Loucy (cell line): ENCODE data around the gene DUSP2.

Source experiments
- H2AFZ ChIP-seq: fragments of 200-600 bp; sonication (generic); 2 replicates; pipeline ENCODE4 v1.6.0; 2016; ENCODE audit warnings: antibody characterized with exemption, mild to moderate bottlenecking, low read length, moderate library complexity
- H3F3A ChIP-seq: fragments of 200-600 bp; 2 replicates; pipeline ENCODE4 v1.6.0; 2016; ENCODE audit warnings: antibody characterized with exemption, low read depth, mild to moderate bottlenecking
- H3K27me3 ChIP-seq: fragments of 200-600 bp; sonication (generic); 2 replicates; pipeline ENCODE4 v1.6.1; 2014; ENCODE audit warnings: low read length, mild to moderate bottlenecking; ENCODE audit not compliant: insufficient read depth, poor library complexity, severe bottlenecking
- H3K36me3 ChIP-seq: fragments of 200-600 bp; sonication (generic); 2 replicates; pipeline ENCODE4 v1.6.1; 2016; ENCODE audit warnings: low read length; ENCODE audit not compliant: insufficient read depth
- H3K4me1 ChIP-seq: fragments of 200-600 bp; sonication (generic); 2 replicates; pipeline ENCODE4 v1.5.1; 2014; ENCODE audit warnings: low read length, mild to moderate bottlenecking; ENCODE audit not compliant: insufficient read depth, poor library complexity, severe bottlenecking
- H3K4me2 ChIP-seq: fragments of 200-600 bp; sonication (generic); 2 replicates; pipeline ENCODE4 v1.6.0; 2014; ENCODE audit warnings: antibody characterized with exemption, low read length, low read depth, mild to moderate bottlenecking; ENCODE audit not compliant: poor library complexity, severe bottlenecking
- H3K4me3 ChIP-seq: fragments of 200-600 bp; sonication (generic); 2 replicates; pipeline ENCODE4 v1.5.1; 2014; ENCODE audit warnings: low read length, mild to moderate bottlenecking, mixed read lengths; ENCODE audit not compliant: poor library complexity, severe bottlenecking
- H3K79me2 ChIP-seq: fragments of 200-600 bp; sonication (generic); 2 replicates; pipeline ENCODE4 v1.6.1; 2014; ENCODE audit warnings: low read length; ENCODE audit not compliant: insufficient read depth
- H3K9ac ChIP-seq: fragments of 200-600 bp; sonication (generic); 2 replicates; pipeline ENCODE4 v1.6.0; 2014; ENCODE audit warnings: mild to moderate bottlenecking, low read depth, low read length, moderate library complexity; ENCODE audit not compliant: poor library complexity, severe bottlenecking
- H3K9me2 ChIP-seq: fragments of 200-600 bp; sonication (generic); replicated peaks from 2 replicates; pipeline ENCODE4 v1.6.1; 2016; ENCODE audit warnings: low read depth, low read length, mixed read lengths
- H3K9me3 ChIP-seq: fragments of 200-600 bp; sonication (generic); 2 replicates; pipeline ENCODE4 v1.6.1; 2014; ENCODE audit warnings: mild to moderate bottlenecking, antibody characterized with exemption, low read length, low read depth; ENCODE audit not compliant: insufficient read depth
- H4K20me1 ChIP-seq: fragments of 200-600 bp; sonication (generic); 2 replicates; pipeline ENCODE4 v1.6.0; 2014; ENCODE audit warnings: antibody characterized with exemption, low read length, mild to moderate bottlenecking; ENCODE audit not compliant: insufficient read depth, poor library complexity, severe bottlenecking
- CTCF ChIP-seq: fragments of 200-600 bp; sonication (generic); conservative IDR thresholded peaks from 2 replicates; pipeline ENCODE4 v1.5.1; 2014; ENCODE audit warnings: mild to moderate bottlenecking, antibody characterized with exemption, low read length
- EZH2phosphoT487 ChIP-seq: fragments of 200-600 bp; IDR thresholded peaks from 2 replicates; pipeline ENCODE4 v1.6.1; 2018; ENCODE audit warnings: antibody characterized with exemption, mild to moderate bottlenecking, moderate library complexity, borderline replicate concordance

DUSP2 gene

DNA sequence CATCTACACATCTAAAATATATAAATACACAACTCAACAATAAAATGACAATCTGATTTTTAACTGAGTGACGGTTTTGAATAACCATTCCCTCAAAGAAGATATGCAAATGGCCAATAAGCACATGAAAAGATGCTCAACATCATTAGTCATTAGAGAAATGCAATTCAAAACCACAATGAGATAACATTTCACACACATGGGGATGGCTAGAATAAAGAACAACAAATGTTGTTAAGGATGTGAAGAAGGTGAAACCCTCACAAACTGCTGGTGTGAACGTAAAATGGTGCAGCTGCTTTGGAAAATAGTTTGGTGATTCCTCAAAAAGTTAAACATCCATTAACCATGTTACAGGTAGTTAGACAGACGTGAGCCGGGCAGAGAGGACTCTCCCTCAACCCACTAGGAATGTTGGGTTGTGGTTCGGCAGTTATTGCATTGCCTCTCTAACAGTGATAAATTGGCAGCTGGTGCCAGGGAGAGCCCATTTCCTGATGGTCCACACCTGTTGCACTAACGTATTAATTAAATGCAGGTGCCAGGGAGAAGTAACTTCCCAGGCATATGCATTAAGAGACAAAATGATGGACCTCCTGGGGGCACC lies 22.3 kb upstream of the DUSP2 start:
- Histone ChIP-seq H3F3A (peaks cover 14% of the 10 kb centered on the region), H3K4me2 (no peak overlapping the region), H3K79me2 (no peaks in the 10 kb centered on the region), H4K20me1 (no peaks in the 10 kb centered on the region), H2AFZ (no peak overlapping the region), H3K9me3 (peaks cover 3% of the 10 kb centered on the region; the same call in 1 of the 2 replicates), H3K4me1 (peaks cover 44% of the 10 kb centered on the region), H3K9ac (no peak overlapping the region), H3K4me3 (no peak overlapping the region), H3K36me3 (no peaks in the 10 kb centered on the region), H3K27me3 (no peaks in the 10 kb centered on the region), H3K9me2 (no peaks in the 10 kb centered on the region)
- no peak for TF ChIP-seq CTCF

- no peaks in the 10 kb centered on the region for H3K9me2 ChIP-seq
- no peaks in the 10 kb centered on the region for H4K20me1 ChIP-seq
- peak overlapping the region; percentile 77; the same call in 1 of the 2 replicates for H2AFZ ChIP-seq
- no peaks in the 10 kb centered on the region for H3K27me3 ChIP-seq
- H3K4me1 ChIP-seq: peaks cover 53% of the 10 kb centered on the region
- no peaks in the 10 kb centered on the region for H3K9me3 ChIP-seq
- peak overlapping the region; percentile 75 for H3K4me2 ChIP-seq
- no peaks in the 10 kb centered on the region for H3K36me3 ChIP-seq
- H3K9ac ChIP-seq: peak overlapping the region; percentile 85
- no peak for TF ChIP-seq EZH2phosphoT487
- TF ChIP-seq CTCF: 0 out of 2 replicates have a peak, but pooled peaks have one; percentile 20
- peak overlapping the region; percentile 69 for H3K4me3 ChIP-seq
- peaks cover 14% of the 10 kb centered on the region for H3F3A ChIP-seq
- H3K79me2 ChIP-seq: no peaks in the 10 kb centered on the region
Observed at GRCh38 chr2:96164459-96165184, 19.4 kb upstream of the DUSP2 start.

GRCh38 chr2:96163768-96164429 lies 18.7 kb upstream of the DUSP2 start:
- Histone ChIP-seq H3K4me1 (peaks cover 47% of the 10 kb centered on the region), H2AFZ (no peak overlapping the region), H3K36me3 (no peaks in the 10 kb centered on the region), H3F3A (peaks cover 14% of the 10 kb centered on the region), H3K79me2 (no peaks in the 10 kb centered on the region), H4K20me1 (no peaks in the 10 kb centered on the region), H3K9me2 (no peaks in the 10 kb centered on the region), H3K9me3 (no peaks in the 10 kb centered on the region), H3K4me3 (peak overlapping the region; percentile 69), H3K9ac (peak overlapping the region; percentile 85), H3K27me3 (no peaks in the 10 kb centered on the region), H3K4me2 (peak overlapping the region; percentile 75)
- TF ChIP-seq EZH2phosphoT487 (no peak), CTCF (no peak)
